KMS-11 (cell line): Measurements from ENCODE around the gene VAV2.

ENCODE experiments used
- H2AFZ ChIP-seq: fragments of 200-600 bp; sonication (generic); 2 replicates; pipeline ENCODE4 v1.6.1; 2016; ENCODE audit warnings: antibody characterized with exemption, mixed run types, low read depth
- H3K27ac ChIP-seq: fragments of 200-600 bp; sonication (generic); 2 replicates; pipeline ENCODE4 v1.6.1; 2016; ENCODE audit warnings: mild to moderate bottlenecking, mixed run types
- H3K27me3 ChIP-seq: fragments of 200-600 bp; sonication (generic); 2 replicates; pipeline ENCODE4 v1.6.1; 2017; ENCODE audit warnings: mild to moderate bottlenecking, low read depth, mixed run types, moderate library complexity; ENCODE audit not compliant: insufficient read depth
- H3K36me3 ChIP-seq: fragments of 200-600 bp; sonication (generic); 2 replicates; pipeline ENCODE4 v1.6.1; 2017; ENCODE audit warnings: mild to moderate bottlenecking, mixed run types; ENCODE audit not compliant: insufficient read depth
- H3K4me1 ChIP-seq: fragments of 200-600 bp; sonication (generic); 2 replicates; pipeline ENCODE4 v1.6.1; 2016; ENCODE audit warnings: mild to moderate bottlenecking, low read depth, mixed run types; ENCODE audit not compliant: poor library complexity, severe bottlenecking
- H3K4me2 ChIP-seq: fragments of 200-600 bp; sonication (generic); 2 replicates; pipeline ENCODE4 v1.7.0; 2016; ENCODE audit warnings: mild to moderate bottlenecking, mixed run types
- H3K4me3 ChIP-seq: fragments of 200-600 bp; sonication (generic); IDR thresholded peaks from 2 replicates; pipeline ENCODE4 v1.6.1; 2017; ENCODE audit warnings: low read depth, low read length, mixed read lengths; ENCODE audit not compliant: insufficient read depth
- H3K79me2 ChIP-seq: fragments of 200-600 bp; sonication (generic); 2 replicates; pipeline ENCODE4 v1.6.1; 2016; ENCODE audit warnings: low read depth, mixed run types; ENCODE audit not compliant: insufficient read depth
- H3K9ac ChIP-seq: fragments of 200-600 bp; sonication (generic); 2 replicates; pipeline ENCODE4 v1.6.1; 2016; ENCODE audit warnings: mild to moderate bottlenecking, mixed run types
- H4K20me1 ChIP-seq: fragments of 200-600 bp; sonication (generic); 2 replicates; pipeline ENCODE4 v1.6.1; 2016; ENCODE audit warnings: mild to moderate bottlenecking, mixed run types; ENCODE audit not compliant: insufficient read depth
- CTCF ChIP-seq: fragments of 200-600 bp; sonication (generic); conservative IDR thresholded peaks from 2 replicates; pipeline ENCODE4 v1.6.1; 2017; ENCODE audit warnings: low read depth, mild to moderate bottlenecking, antibody characterized with exemption, low read length, moderate library complexity, mixed read lengths

The VAV2 gene

DNA sequence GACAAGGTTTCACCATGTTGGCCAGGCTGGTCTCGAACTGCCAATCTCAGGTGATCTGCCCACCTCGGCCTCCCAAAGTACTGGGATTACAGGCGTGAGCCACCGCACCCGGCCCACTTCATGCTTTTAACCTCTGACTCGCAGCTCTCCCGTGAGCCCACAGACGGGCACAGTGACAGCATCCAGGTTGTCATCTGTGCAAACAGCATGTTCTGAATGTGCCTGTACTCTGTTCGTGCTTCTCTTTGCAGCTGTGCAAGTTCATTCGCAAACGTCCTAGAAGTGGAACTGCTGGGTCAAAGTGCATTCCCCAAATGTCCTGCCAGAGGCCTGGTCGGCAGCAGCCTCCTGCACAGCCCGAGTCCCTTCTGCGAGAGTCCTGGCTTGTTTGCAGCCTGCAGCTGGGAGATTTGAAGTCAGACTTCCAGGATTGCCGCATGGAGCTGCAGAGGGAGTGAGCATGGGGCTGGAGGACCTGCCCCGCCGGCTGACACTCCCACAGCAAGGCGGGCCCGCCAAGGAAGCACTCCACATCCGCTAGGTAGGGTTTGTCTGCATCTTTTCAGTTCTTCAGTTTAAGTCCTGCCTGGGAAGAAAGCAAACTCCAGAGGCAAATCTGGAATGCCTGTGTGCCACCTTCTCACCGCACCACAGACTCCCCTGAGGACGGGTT lies 36.6 kb upstream of the VAV2 start:
- H4K20me1 ChIP-seq: no peaks in the 10 kb centered on the region
- no peaks in the 10 kb centered on the region for H3K27me3 ChIP-seq
- H3K36me3 ChIP-seq: no peaks in the 10 kb centered on the region
- H3K4me3 ChIP-seq: no peak overlapping the region
- no peak overlapping the region for H3K4me2 ChIP-seq
- H3K4me1 ChIP-seq: peaks cover 32% of the 10 kb centered on the region
- TF ChIP-seq CTCF: no peak
- no peaks in the 10 kb centered on the region for H3K79me2 ChIP-seq
- H3K9ac ChIP-seq: no peak overlapping the region
- H3K27ac ChIP-seq: no peak overlapping the region
- H2AFZ ChIP-seq: no peak overlapping the region

DNA sequence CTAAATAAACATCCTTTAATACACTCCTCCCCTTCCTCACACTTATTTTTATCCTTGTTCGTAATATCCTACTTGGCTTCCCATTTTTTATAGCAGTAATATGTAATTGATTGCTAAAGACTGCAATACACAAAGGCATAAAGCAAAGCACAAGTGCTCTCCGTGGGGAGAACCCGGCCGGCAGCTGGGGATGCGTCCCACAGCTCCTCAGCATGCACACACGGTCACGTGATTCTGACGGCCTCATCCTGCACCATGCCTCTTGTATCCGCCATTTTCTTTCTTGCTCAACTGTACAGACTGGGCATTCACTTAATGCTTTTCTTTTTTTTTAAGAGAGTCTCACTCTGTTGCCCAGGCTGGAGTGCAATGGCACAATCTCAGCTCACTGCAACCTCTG lies 36.0 kb upstream of the VAV2 start:
- Histone ChIP-seq H3K79me2 (no peaks in the 10 kb centered on the region), H2AFZ (no peak overlapping the region), H3K36me3 (no peaks in the 10 kb centered on the region), H4K20me1 (no peaks in the 10 kb centered on the region), H3K4me1 (peaks cover 32% of the 10 kb centered on the region), H3K27ac (no peak overlapping the region), H3K4me2 (no peak overlapping the region), H3K9ac (no peak overlapping the region), H3K4me3 (no peak overlapping the region), H3K27me3 (no peaks in the 10 kb centered on the region)
- TF ChIP-seq CTCF: no peak

DNA sequence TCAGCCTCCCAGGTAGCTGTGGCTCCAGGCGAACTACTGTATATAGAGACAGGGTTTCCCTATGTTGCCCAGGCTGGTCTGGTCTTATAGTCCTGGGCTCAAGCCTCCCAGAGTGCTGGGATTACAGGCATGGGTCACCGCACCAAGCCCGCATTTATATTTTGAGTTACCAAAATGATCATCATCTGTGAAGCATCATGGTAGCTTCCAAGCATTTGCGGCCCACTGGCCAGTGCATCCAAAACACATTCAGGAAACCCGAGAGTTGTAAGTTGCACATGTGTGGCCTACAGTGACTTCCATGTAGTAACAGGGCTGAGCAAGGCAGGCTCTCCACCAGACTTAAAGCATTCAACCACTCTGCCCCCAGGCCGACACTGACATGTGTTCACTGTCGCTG lies 35.4 kb upstream of the VAV2 start:
- peaks cover 28% of the 10 kb centered on the region for H3K4me1 ChIP-seq
- TF ChIP-seq CTCF: no peak
- H3K4me3 ChIP-seq: no peak overlapping the region
- H2AFZ ChIP-seq: no peak overlapping the region
- H3K9ac ChIP-seq: no peak overlapping the region
- no peaks in the 10 kb centered on the region for H3K79me2 ChIP-seq
- no peak overlapping the region for H3K27ac ChIP-seq
- H3K4me2 ChIP-seq: no peak overlapping the region
- no peaks in the 10 kb centered on the region for H3K36me3 ChIP-seq
- peaks cover 2% of the 10 kb centered on the region; the same call in 1 of the 2 replicates for H3K27me3 ChIP-seq
- no peaks in the 10 kb centered on the region for H4K20me1 ChIP-seq

DNA sequence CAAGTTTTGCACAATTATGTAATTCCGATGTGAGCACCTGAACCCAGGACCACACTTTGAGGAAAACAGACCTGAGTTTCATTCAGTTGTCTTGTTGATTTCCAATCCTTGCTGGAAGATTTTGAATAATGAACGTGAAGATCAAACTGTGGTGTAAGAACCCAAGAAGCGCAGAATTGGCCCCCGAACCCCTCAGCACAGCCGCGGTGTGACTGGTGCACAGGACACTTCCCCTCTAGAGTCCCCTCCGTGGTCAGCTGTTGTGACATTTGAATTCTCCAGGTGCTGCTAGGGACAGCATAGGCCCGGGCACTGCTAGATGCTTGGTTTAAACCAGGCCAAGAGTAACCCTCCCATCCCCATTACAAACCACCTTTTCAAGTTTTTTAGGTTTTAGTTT lies 34.9 kb upstream of the VAV2 start:
- H2AFZ ChIP-seq: no peak overlapping the region
- H3K27ac ChIP-seq: no peak overlapping the region
- H3K4me3 ChIP-seq: no peak overlapping the region
- H3K9ac ChIP-seq: no peak overlapping the region
- no peak overlapping the region for H3K4me2 ChIP-seq
- peaks cover 7% of the 10 kb centered on the region; the same call in 1 of the 2 replicates for H3K27me3 ChIP-seq
- H4K20me1 ChIP-seq: no peaks in the 10 kb centered on the region
- no peak for TF ChIP-seq CTCF
- peaks cover 22% of the 10 kb centered on the region for H3K4me1 ChIP-seq
- no peaks in the 10 kb centered on the region for H3K79me2 ChIP-seq
- H3K36me3 ChIP-seq: no peaks in the 10 kb centered on the region
